Mucosa of rectum (tissue), 2 donors: ENCODE measurements around the gene ATP10B.
A peak's percentile ranks its signal among the peaks of the same experiment; 100 is the strongest.

Experiments used
- H3K27ac ChIP-seq, 2 donors: one replicate each; pipeline ENCODE4 v1.7.0; 2013; ENCODE audit warnings: inconsistent platforms in 2 of 2, low read depth in 2 of 2, low read length in 2 of 2
- H3K27me3 ChIP-seq, 2 donors: one replicate each; pipeline ENCODE4 v1.7.0; 2013; ENCODE audit warnings: low read length in 2 of 2; ENCODE audit not compliant: control insufficient read depth in 2 of 2, insufficient read depth in 2 of 2
- H3K36me3 ChIP-seq, 2 donors: one replicate each; pipeline ENCODE4 v1.7.0; 2013; ENCODE audit warnings: low read length in 2 of 2; ENCODE audit not compliant: control insufficient read depth in 2 of 2, insufficient read depth in 2 of 2
- H3K4me1 ChIP-seq, 2 donors: one replicate each; pipeline ENCODE4 v1.7.0; 2013; ENCODE audit warnings: low read length in 2 of 2, mild to moderate bottlenecking in 1 of 2; ENCODE audit not compliant: control insufficient read depth in 2 of 2, insufficient read depth in 2 of 2
- H3K4me3 ChIP-seq, 2 donors: one replicate each; pipeline ENCODE4 v1.7.0; 2013; ENCODE audit warnings: low read length in 2 of 2
- H3K9ac ChIP-seq, 2 donors: one replicate each; pipeline ENCODE4 v1.7.0; 2013; ENCODE audit warnings: low read length in 2 of 2, low read depth in 1 of 2, mild to moderate bottlenecking in 1 of 2
- H3K9me3 ChIP-seq, 2 donors: one replicate each; pipeline ENCODE4 v1.7.0; 2013; ENCODE audit warnings: low read length in 2 of 2; ENCODE audit not compliant: control insufficient read depth in 2 of 2
- donor health status: healthy.
- donor health status: Normal muscosa, but diverticular disease.

ATP10B gene

GRCh38 chr5:160792732-160793529, 59.1 kb downstream of the ATP10B start:
- Histone ChIP-seq H3K9me3 (no peaks in the 10 kb centered on the region), H3K36me3 (no peaks in the 10 kb centered on the region), H3K9ac (no peak overlapping the region), H3K27me3 (no peaks in the 10 kb centered on the region), H3K4me1 (peaks cover 3 to 9% of the 10 kb centered on the region in 2 donors), H3K4me3 (no peak overlapping the region), H3K27ac (no peak overlapping the region)

- Histone ChIP-seq H3K4me3 (no peak overlapping the region), H3K27ac (no peak overlapping the region), H3K27me3 (no peaks in the 10 kb centered on the region), H3K36me3 (no peaks in the 10 kb centered on the region), H3K4me1 (peaks cover 3 to 9% of the 10 kb centered on the region in 2 donors), H3K9ac (no peak overlapping the region), H3K9me3 (no peaks in the 10 kb centered on the region)
Observed at GRCh38 chr5:160792281-160792680, 59.7 kb downstream of the ATP10B start.

GRCh38 chr5:160789219-160789859, 62.7 kb downstream of the ATP10B start:
- H3K9ac ChIP-seq, result no peak overlapping the region
- H3K36me3 ChIP-seq, result no peaks in the 10 kb centered on the region
- no peaks in the 10 kb centered on the region for H3K9me3 ChIP-seq
- no peak overlapping the region for H3K27ac ChIP-seq
- no peaks in the 10 kb centered on the region for H3K27me3 ChIP-seq
- H3K4me1 ChIP-seq, result peaks cover 3 to 19% of the 10 kb centered on the region in 2 donors
- no peak overlapping the region for H3K4me3 ChIP-seq

- peaks cover 3 to 19% of the 10 kb centered on the region in 2 donors for H3K4me1 ChIP-seq
- H3K9ac ChIP-seq, result no peak overlapping the region
Observed at GRCh38 chr5:160788102-160788660, 63.8 kb downstream of the ATP10B start.

GRCh38 chr5:160787240-160787639, 64.8 kb downstream of the ATP10B start:
- H3K36me3 ChIP-seq, result no peaks in the 10 kb centered on the region
- H3K9ac ChIP-seq, result no peak overlapping the region
- no peak overlapping the region for H3K4me3 ChIP-seq
- H3K4me1 ChIP-seq, result peaks cover 3 to 19% of the 10 kb centered on the region in 2 donors
- peak overlapping the region; percentile 13 to 74 for H3K27ac ChIP-seq
- no peaks in the 10 kb centered on the region for H3K27me3 ChIP-seq
- no peaks in the 10 kb centered on the region for H3K9me3 ChIP-seq

More at GRCh38 chr5:160788102-160788660, 63.8 kb downstream of the ATP10B start:
- Histone ChIP-seq H3K27ac (no peak overlapping the region), H3K36me3 (no peaks in the 10 kb centered on the region), H3K9me3 (no peaks in the 10 kb centered on the region), H3K27me3 (no peaks in the 10 kb centered on the region), H3K4me3 (no peak overlapping the region)

GRCh38 chr5:160774666-160775315, 77.2 kb downstream of the ATP10B start:
- H3K9ac ChIP-seq, result no peak overlapping the region
- no peaks in the 10 kb centered on the region for H3K9me3 ChIP-seq
- H3K4me1 ChIP-seq, result peaks cover 4% of the 10 kb centered on the region in 2 donors
- no peaks in the 10 kb centered on the region for H3K36me3 ChIP-seq
- H3K27me3 ChIP-seq, result no peaks in the 10 kb centered on the region
- H3K27ac ChIP-seq, result no peak overlapping the region
- H3K4me3 ChIP-seq, result no peak overlapping the region

GRCh38 chr5:160773646-160774410, 78.2 kb downstream of the ATP10B start:
- Histone ChIP-seq H3K4me1 (peaks cover 8% of the 10 kb centered on the region in 2 donors), H3K9me3 (no peaks in the 10 kb centered on the region), H3K27ac (no peak overlapping the region), H3K4me3 (no peak overlapping the region), H3K27me3 (no peaks in the 10 kb centered on the region), H3K36me3 (no peaks in the 10 kb centered on the region), H3K9ac (no peak overlapping the region)

GRCh38 chr5:160772854-160773253, 79.2 kb downstream of the ATP10B start:
- no peaks in the 10 kb centered on the region for H3K27me3 ChIP-seq
- peaks cover 10 to 12% of the 10 kb centered on the region in 2 donors for H3K4me1 ChIP-seq
- no peaks in the 10 kb centered on the region for H3K36me3 ChIP-seq
- H3K9me3 ChIP-seq, result no peaks in the 10 kb centered on the region
- no peak overlapping the region for H3K4me3 ChIP-seq
- H3K9ac ChIP-seq, result no peak overlapping the region
- H3K27ac ChIP-seq, result no peak overlapping the region

GRCh38 chr5:160770718-160771117, 81.3 kb downstream of the ATP10B start:
- no peak overlapping the region for H3K27ac ChIP-seq

More at GRCh38 chr5:160770718-160771117, 81.3 kb downstream of the ATP10B start:
- Histone ChIP-seq H3K36me3 (no peaks in the 10 kb centered on the region), H3K27me3 (no peaks in the 10 kb centered on the region), H3K4me3 (no peak overlapping the region), H3K4me1 (peaks cover 10 to 12% of the 10 kb centered on the region in 2 donors), H3K9ac (no peak overlapping the region), H3K9me3 (no peaks in the 10 kb centered on the region)
